SU-DHL-6 (cell line): ENCODE measurements around the gene MICAL3.

Experiments
- H2AFZ ChIP-seq: fragments of 200-600 bp; sonication (generic); 2 replicates; pipeline ENCODE4 v1.6.1; 2014; ENCODE audit warnings: low read depth, mild to moderate bottlenecking, moderate library complexity, mixed read lengths, antibody characterized with exemption, low read length; ENCODE audit not compliant: severe bottlenecking
- H3F3A ChIP-seq: fragments of 200-600 bp; shearing (Covaris generic); 2 replicates; pipeline ENCODE4 v1.6.0; 2016; ENCODE audit warnings: antibody characterized with exemption, mild to moderate bottlenecking; ENCODE audit not compliant: insufficient read depth
- H3K27ac ChIP-seq: fragments of 200-600 bp; sonication (generic); 2 replicates; pipeline ENCODE4 v1.5.1; 2016; ENCODE audit warnings: low read depth, mild to moderate bottlenecking, low read length, moderate library complexity, mixed read lengths
- H3K27me3 ChIP-seq: fragments of 200-600 bp; sonication (generic), shearing (Covaris generic); 2 replicates; pipeline ENCODE4 v1.6.0; 2014; ENCODE audit warnings: mild to moderate bottlenecking, low read length
- H3K36me3 ChIP-seq: fragments of 200-600 bp; sonication (generic); 2 replicates; pipeline ENCODE4 v1.6.1; 2014; ENCODE audit warnings: mild to moderate bottlenecking, low read length, mixed read lengths
- H3K4me2 ChIP-seq: fragments of 300-600, 200-600 bp; shearing (Covaris generic), sonication (generic); 2 replicates; pipeline ENCODE4 v1.6.0; 2014; ENCODE audit warnings: low read length, low read depth, mild to moderate bottlenecking; ENCODE audit not compliant: poor library complexity, severe bottlenecking
- H3K4me3 ChIP-seq: fragments of 200-600 bp; sonication (generic); 2 replicates; pipeline ENCODE4 v1.5.1; 2014; ENCODE audit warnings: antibody characterized with exemption, low read length, mild to moderate bottlenecking, mixed read lengths; ENCODE audit not compliant: insufficient read depth, poor library complexity, severe bottlenecking
- H3K79me2 ChIP-seq: fragments of 200-600 bp; sonication (generic); 2 replicates; pipeline ENCODE4 v1.6.1; 2014; ENCODE audit warnings: mild to moderate bottlenecking, low read length, moderate library complexity; ENCODE audit not compliant: insufficient read depth
- H3K9ac ChIP-seq: fragments of 200-600 bp; sonication (generic); 2 replicates; pipeline ENCODE4 v1.7.0; 2014; ENCODE audit warnings: mild to moderate bottlenecking, low read length
- H3K9me2 ChIP-seq: fragments of 200-600 bp; sonication (generic); replicated peaks from 2 replicates; pipeline ENCODE4 v1.6.1; 2014; ENCODE audit warnings: low read length; ENCODE audit not compliant: insufficient read depth
- H3K9me3 ChIP-seq: fragments of 200-600 bp; sonication (generic); 2 replicates; pipeline ENCODE4 v1.6.1; 2014; ENCODE audit warnings: low read length, mixed read lengths; ENCODE audit not compliant: insufficient read depth
- H4K20me1 ChIP-seq: fragments of 200-600 bp; sonication (generic); 2 replicates; pipeline ENCODE4 v1.6.1; 2014; ENCODE audit warnings: low read depth, mild to moderate bottlenecking, antibody characterized with exemption, low read length, moderate library complexity, mixed read lengths
- EZH2phosphoT487 ChIP-seq: fragments of 200-600 bp; sonication (generic), shearing (Covaris generic); conservative IDR thresholded peaks from 2 replicates; pipeline ENCODE4 v1.6.1; 2018; ENCODE audit warnings: mild to moderate bottlenecking, antibody characterized with exemption, low read length, moderate library complexity, mixed read lengths
- TF ChIP-seq, protein P1 (sequence below): fragments of 200-600 bp; sonication (generic); IDR thresholded peaks from one replicate; pipeline ENCODE4 v1.5.1; 2017; ENCODE audit warnings: antibody characterized with exemption, mild to moderate bottlenecking, low read length, moderate library complexity; ENCODE audit not compliant: insufficient read depth, poor library complexity, severe bottlenecking

MICAL3 gene

DNA sequence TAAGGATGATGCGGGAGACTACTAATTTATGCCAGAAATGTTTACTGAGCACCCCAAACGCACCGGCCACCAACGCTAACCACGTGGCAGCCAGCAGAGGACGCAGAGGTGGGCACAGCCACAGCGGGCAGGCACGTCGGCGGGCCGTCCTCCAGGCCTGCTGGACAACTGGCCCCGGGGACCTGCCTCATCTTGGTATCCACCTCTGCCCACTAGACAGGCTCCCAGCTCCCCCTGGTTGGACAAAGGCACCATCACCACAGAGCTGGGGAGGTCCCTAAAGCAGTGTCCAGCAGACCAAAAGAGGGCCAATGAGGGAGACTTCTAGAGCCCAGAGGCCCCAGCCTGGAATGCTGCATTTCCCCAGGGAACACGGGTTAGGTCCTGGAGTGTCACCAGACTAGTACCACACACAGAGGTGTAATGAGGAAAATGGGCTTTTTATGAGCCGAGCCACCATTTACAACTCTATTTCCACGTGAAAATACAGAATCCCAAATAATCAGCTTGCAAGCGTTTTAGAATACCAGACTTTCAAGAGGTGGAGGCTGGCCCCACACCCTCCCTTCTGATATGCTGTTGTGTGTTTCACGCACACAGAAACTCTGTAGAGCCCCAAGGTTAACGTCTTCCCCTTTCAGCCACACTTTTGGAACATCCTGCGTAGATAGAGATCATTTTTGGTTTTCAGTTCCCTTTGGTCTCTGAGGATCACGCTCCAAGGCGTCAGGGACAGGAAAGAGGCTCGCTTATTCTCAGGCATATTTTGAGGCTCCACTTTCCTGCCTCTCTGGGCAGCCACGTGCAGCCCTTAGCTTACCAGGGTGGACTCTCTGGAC, 226.4 kb downstream of the MICAL3 start:
- TF ChIP-seq, protein P1, sequence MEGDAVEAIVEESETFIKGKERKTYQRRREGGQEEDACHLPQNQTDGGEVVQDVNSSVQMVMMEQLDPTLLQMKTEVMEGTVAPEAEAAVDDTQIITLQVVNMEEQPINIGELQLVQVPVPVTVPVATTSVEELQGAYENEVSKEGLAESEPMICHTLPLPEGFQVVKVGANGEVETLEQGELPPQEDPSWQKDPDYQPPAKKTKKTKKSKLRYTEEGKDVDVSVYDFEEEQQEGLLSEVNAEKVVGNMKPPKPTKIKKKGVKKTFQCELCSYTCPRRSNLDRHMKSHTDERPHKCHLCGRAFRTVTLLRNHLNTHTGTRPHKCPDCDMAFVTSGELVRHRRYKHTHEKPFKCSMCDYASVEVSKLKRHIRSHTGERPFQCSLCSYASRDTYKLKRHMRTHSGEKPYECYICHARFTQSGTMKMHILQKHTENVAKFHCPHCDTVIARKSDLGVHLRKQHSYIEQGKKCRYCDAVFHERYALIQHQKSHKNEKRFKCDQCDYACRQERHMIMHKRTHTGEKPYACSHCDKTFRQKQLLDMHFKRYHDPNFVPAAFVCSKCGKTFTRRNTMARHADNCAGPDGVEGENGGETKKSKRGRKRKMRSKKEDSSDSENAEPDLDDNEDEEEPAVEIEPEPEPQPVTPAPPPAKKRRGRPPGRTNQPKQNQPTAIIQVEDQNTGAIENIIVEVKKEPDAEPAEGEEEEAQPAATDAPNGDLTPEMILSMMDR: no peak
- no peak for TF ChIP-seq EZH2phosphoT487
- no peaks in the 10 kb centered on the region for H3K9me2 ChIP-seq
- no peak overlapping the region for H3K4me3 ChIP-seq
- no peaks in the 10 kb centered on the region for H3K36me3 ChIP-seq
- no peaks in the 10 kb centered on the region for H3K27me3 ChIP-seq
- no peaks in the 10 kb centered on the region for H3K9me3 ChIP-seq
- H2AFZ ChIP-seq: no peak overlapping the region
- H3K4me2 ChIP-seq: no peak overlapping the region
- no peaks in the 10 kb centered on the region for H3F3A ChIP-seq
- no peaks in the 10 kb centered on the region for H4K20me1 ChIP-seq
- H3K9ac ChIP-seq: no peak overlapping the region
- H3K79me2 ChIP-seq: no peaks in the 10 kb centered on the region
- H3K27ac ChIP-seq: no peak overlapping the region

DNA sequence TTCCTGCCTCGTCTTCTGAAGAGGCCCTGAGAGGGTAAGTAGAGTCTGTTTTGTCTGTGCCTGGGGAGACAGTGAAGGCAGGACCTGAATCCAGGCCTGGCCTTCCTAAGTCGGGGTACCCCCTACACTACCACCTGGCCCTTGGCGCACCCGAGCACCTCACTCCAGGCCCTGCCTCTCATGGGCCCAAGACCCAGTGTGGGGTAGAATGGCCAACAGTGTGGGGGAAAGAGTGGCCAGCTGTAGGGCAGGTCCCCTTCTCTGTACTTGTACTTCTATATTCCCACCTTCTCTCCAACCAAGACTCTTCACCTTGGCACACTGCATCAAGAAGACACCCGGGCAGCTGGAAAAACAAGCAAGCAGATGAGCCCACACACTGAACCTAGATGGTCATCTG, 227.7 kb downstream of the MICAL3 start:
- Histone ChIP-seq H2AFZ (no peak overlapping the region), H4K20me1 (no peaks in the 10 kb centered on the region), H3F3A (no peaks in the 10 kb centered on the region), H3K27me3 (no peaks in the 10 kb centered on the region), H3K4me2 (no peak overlapping the region), H3K9me2 (no peaks in the 10 kb centered on the region), H3K9ac (no peak overlapping the region), H3K9me3 (no peaks in the 10 kb centered on the region), H3K27ac (no peak overlapping the region), H3K79me2 (no peaks in the 10 kb centered on the region), H3K4me3 (no peak overlapping the region), H3K36me3 (no peaks in the 10 kb centered on the region)
- TF ChIP-seq, protein P1: no peak
- no peak for TF ChIP-seq EZH2phosphoT487

DNA sequence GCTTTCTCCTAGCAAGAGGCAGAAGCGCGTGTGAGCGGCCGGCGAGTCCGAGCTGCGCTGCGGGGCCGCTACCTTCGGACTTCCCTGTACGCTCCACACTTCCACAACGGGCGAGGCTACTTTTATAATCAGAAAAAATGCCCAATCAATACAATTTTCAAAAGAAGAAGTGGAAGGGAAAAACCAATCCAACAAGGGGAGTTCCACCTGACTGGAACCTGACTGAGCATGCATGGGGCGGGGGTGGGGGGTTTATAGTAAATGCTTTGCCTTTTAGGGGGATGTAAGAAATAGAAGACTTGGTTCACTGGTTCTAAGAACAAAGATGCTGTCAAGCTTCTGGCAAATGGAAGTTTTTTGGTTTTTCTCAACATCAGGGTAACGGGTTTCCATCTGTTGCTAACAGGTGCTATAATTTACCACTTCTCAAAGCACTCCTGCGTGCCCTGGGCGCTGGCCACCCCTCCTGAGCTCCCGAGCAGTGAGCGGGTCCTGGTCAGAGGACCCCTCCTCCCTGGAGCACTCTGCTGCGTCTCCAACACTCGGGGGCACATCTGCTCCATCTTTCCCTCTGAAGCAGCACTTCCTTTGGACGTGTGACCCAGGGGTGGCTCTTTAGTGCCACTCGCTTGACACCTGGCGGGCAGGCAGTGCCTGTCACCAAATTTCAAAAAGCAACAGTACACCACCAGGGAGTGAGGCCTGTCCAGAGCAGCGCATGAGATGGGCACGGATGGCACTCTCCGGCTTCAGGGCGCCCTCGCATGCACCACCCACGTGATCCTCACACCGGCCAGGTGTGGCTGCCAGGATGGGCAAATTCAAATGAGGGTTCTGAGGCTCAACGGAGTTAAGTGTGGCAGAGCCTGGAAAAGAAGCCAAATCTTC, 228.5 kb downstream of the MICAL3 start:
- no peak overlapping the region for H3K27ac ChIP-seq
- no peaks in the 10 kb centered on the region for H3K36me3 ChIP-seq
- no peak overlapping the region for H3K4me3 ChIP-seq
- no peak overlapping the region for H3K4me2 ChIP-seq
- no peaks in the 10 kb centered on the region for H3F3A ChIP-seq
- no peaks in the 10 kb centered on the region for H3K27me3 ChIP-seq
- H4K20me1 ChIP-seq: no peaks in the 10 kb centered on the region
- H2AFZ ChIP-seq: no peak overlapping the region
- TF ChIP-seq, protein P1: no peak
- TF ChIP-seq EZH2phosphoT487: no peak
- no peak overlapping the region for H3K9ac ChIP-seq
- H3K9me3 ChIP-seq: no peaks in the 10 kb centered on the region
- no peaks in the 10 kb centered on the region for H3K79me2 ChIP-seq
- no peaks in the 10 kb centered on the region for H3K9me2 ChIP-seq
